ENCODE results near the gene BIRC5. TPM values are rescaled to one million over a fixed set of nuclear protein-coding genes. Genes with fewer than 3 reads are reported as not detected.

The BIRC5 gene
- total RNA-seq (2022; extraction: Qiagen RNA extraction): 95.0 to 106 TPM (median 105 TPM) in 5 replicates

GRCh38 chr17:78214016-78214705 is at the start of gene BIRC5:
BIRC5 (plus strand) TSS chr17:78214253; CDS start chr17:78214317, 64 bp downstream.

GRCh38 chr17:78168242-78168902 is 45.7 kb upstream of the BIRC5 start, which contains the start of gene SYNGR2:
SYNGR2 (plus strand) TSS chr17:78168581; CDS start chr17:78168617, 36 bp downstream.

GRCh38 chr17:78186692-78187595 is 27.1 kb upstream of the BIRC5 start, which contains the start of the genes AFMID and TK1:
AFMID (plus strand) TSS chr17:78187362; CDS start chr17:78187371, 9 bp downstream.
TK1 (minus strand) TSS chr17:78187052; CDS start chr17:78186994, 58 bp downstream.

GRCh38 chr17:78230996-78231935 is 17.2 kb downstream of the BIRC5 start, which contains the start of gene TMEM235:
TMEM235 (plus strand) TSS chr17:78231631; CDS start chr17:78232024, 393 bp downstream.

Other genes with a start within 250 kb of the BIRC5 start
- 8.3 to 12.5 TPM (median 10.2 TPM) in 5 replicates for gene TMC6, start 85.5 kb upstream of the BIRC5 start, total RNA-seq (2022; extraction: Qiagen RNA extraction)
- gene TMC8, start 83.5 kb upstream of the BIRC5 start, total RNA-seq (2022; extraction: Qiagen RNA extraction): 0.17 to 0.51 TPM (median 0.22 TPM) in 5 replicates
- not detected in 5 replicates for gene C17orf99, start 67.9 kb upstream of the BIRC5 start, total RNA-seq (2022; extraction: Qiagen RNA extraction)
- 129 to 201 TPM (median 183 TPM) in 5 replicates for gene SYNGR2, start 45.7 kb upstream of the BIRC5 start, total RNA-seq (2022; extraction: Qiagen RNA extraction)
- gene TK1, start 27.2 kb upstream of the BIRC5 start, total RNA-seq (2022; extraction: Qiagen RNA extraction): 228 to 274 TPM (median 238 TPM) in 5 replicates
- 37.6 to 50.4 TPM (median 39.4 TPM) in 5 replicates for gene AFMID, start 26.9 kb upstream of the BIRC5 start, total RNA-seq (2022; extraction: Qiagen RNA extraction)
- not detected in 5 replicates for gene TMEM235, start 17.4 kb downstream of the BIRC5 start, total RNA-seq (2022; extraction: Qiagen RNA extraction)
- gene SOCS3, start 145.8 kb downstream of the BIRC5 start, total RNA-seq (2022; extraction: Qiagen RNA extraction): 30.9 to 36.8 TPM (median 33.0 TPM) in 5 replicates
- 21.0 to 26.4 TPM (median 22.8 TPM) in 5 replicates for gene PGS1, start 164.4 kb downstream of the BIRC5 start, total RNA-seq (2022; extraction: Qiagen RNA extraction)